ENCODE data around the gene KIF1B.

The KIF1B gene

DNA sequence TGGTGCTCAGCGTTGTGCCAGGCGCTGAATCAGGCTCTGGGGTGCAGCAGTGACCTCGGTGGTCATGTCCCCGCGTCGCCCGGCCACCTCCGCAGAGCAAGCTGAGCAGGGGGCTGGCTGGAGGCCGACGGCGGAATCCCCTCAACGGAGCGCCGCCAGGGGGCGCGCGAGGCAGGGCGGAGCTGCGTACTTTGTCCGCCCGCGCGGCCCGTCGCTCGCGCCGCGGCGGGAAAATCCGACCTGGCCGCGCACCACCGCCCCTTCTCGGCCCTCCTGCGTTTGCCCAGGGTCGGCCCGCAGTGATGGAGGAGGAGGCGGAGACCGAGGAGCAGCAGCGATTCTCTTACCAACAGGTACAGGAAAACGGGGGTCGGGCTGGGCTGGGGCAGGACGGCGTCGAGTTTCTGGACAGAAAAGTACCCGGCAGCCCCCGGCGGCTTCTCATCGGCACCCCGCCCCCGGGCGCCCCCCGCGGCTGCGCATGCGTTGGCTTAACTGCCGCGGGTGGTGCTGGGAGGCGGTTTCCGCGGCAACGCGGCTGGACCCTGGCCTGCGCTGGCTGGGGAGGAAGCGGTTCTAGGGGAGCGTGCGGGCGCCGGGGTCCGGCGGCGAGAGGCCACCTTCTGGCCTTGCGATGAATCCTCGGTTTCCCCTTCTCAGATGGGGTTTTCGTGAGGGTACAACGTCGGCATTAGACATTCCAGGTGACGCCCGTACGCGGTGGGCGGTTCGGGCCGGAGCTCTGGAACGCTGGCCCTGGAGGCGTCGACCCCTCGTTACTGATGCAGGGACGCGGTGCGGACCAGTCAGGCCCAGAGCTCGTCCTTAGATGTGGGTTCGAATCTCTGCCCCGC is 220.1 kb downstream of the KIF1B start, which contains the start of gene CENPS:
Gene CENPS (plus strand): TSS at position 218 of the 854 bp plus-strand sequence. CDS start 85 bp downstream, at position 303.
- DNase-seq (ENCODE audit: low read depth), result peak; percentile 89
